Mesothelial cell of epicardium (in vitro differentiated cells): ENCODE data around the gene SLC28A1. TPM values are rescaled to one million over a fixed set of nuclear protein-coding genes. Genes with fewer than 3 reads are reported as not detected.

ENCODE experiments used
- DNase-seq, 2 experiments: peaks; one replicate each; pipeline ENCODE4 v3.0.0; 2021; ENCODE audit warnings: low spot score in 2 of 2; ENCODE audit not compliant: unreplicated experiment in 2 of 2
- H3K27ac Mint-ChIP-seq: 2 replicates; pipeline ENCODE4 v1.8.0; 2021; ENCODE audit warnings: mixed read lengths
- H3K27me3 Mint-ChIP-seq: 2 replicates; pipeline ENCODE4 v1.8.0; 2021; ENCODE audit warnings: low read depth, mixed read lengths
- H3K36me3 Mint-ChIP-seq: 2 replicates; pipeline ENCODE4 v1.8.0; 2021; ENCODE audit warnings: mixed read lengths
- H3K4me1 Mint-ChIP-seq: 2 replicates; pipeline ENCODE4 v1.8.0; 2021; ENCODE audit warnings: mixed read lengths
- H3K4me3 Mint-ChIP-seq: 2 replicates; pipeline ENCODE4 v1.8.0; 2021; ENCODE audit warnings: mild to moderate bottlenecking, moderate library complexity, mixed read lengths
- H3K9me3 Mint-ChIP-seq: 2 replicates; pipeline ENCODE4 v1.8.0; 2021; ENCODE audit warnings: mixed read lengths
- CTCF ChIP-seq: fragments of 200-600 bp; sonication (generic); IDR thresholded peaks from one replicate; pipeline ENCODE4 v1.5.0; 2021; ENCODE audit warnings: antibody characterized with exemption; ENCODE audit not compliant: unreplicated experiment
- total RNA-seq: library from RNA; stranded (reverse); gene quantifications from 3 replicates; pipeline ENCODE4 v1.2.1, GENCODE V29; 2021

SLC28A1 gene
- total RNA-seq, 1 donor from 2014 or later, result 0.20 TPM

- no peak for TF ChIP-seq CTCF
- DNase-seq, result no peak
- Mint-ChIP-seq H3K27ac (no peak overlapping the region), H3K4me3 (no peak overlapping the region), H3K36me3 (no peaks in the 10 kb centered on the region), H3K9me3 (no peaks in the 10 kb centered on the region), H3K4me1 (no peaks in the 10 kb centered on the region), H3K27me3 (no peaks in the 10 kb centered on the region)
These were observed 6.3 kb downstream of the SLC28A1 start for GRCh38 chr15:84890670-84891162.

GRCh38 chr15:84891339-84891738 lies 6.9 kb downstream of the SLC28A1 start:
- no peak for DNase-seq
- Mint-ChIP-seq H3K27ac (no peak overlapping the region), H3K27me3 (no peaks in the 10 kb centered on the region), H3K4me3 (no peak overlapping the region), H3K4me1 (no peaks in the 10 kb centered on the region), H3K9me3 (no peaks in the 10 kb centered on the region), H3K36me3 (no peaks in the 10 kb centered on the region)
- no peak for TF ChIP-seq CTCF

GRCh38 chr15:84892786-84893307 lies 8.4 kb downstream of the SLC28A1 start:
- no peak overlapping the region for H3K4me3 Mint-ChIP-seq
- H3K27ac Mint-ChIP-seq, result no peak overlapping the region
- no peak for DNase-seq
- H3K4me1 Mint-ChIP-seq, result no peaks in the 10 kb centered on the region
- peaks cover 4% of the 10 kb centered on the region for H3K9me3 Mint-ChIP-seq
- TF ChIP-seq CTCF, result no peak
- H3K27me3 Mint-ChIP-seq, result no peaks in the 10 kb centered on the region
- H3K36me3 Mint-ChIP-seq, result no peaks in the 10 kb centered on the region

- H3K36me3 Mint-ChIP-seq, result no peaks in the 10 kb centered on the region
- no peaks in the 10 kb centered on the region for H3K27me3 Mint-ChIP-seq
- TF ChIP-seq CTCF, result no peak
- no peak for DNase-seq
- no peak overlapping the region for H3K4me3 Mint-ChIP-seq
- peaks cover 4% of the 10 kb centered on the region for H3K9me3 Mint-ChIP-seq
- H3K27ac Mint-ChIP-seq, result no peak overlapping the region
- no peaks in the 10 kb centered on the region for H3K4me1 Mint-ChIP-seq
These were observed 9.1 kb downstream of the SLC28A1 start for GRCh38 chr15:84893607-84894006.

- TF ChIP-seq CTCF, result no peak
- no peak overlapping the region for H3K4me3 Mint-ChIP-seq
- peaks cover 4% of the 10 kb centered on the region for H3K9me3 Mint-ChIP-seq
- no peaks in the 10 kb centered on the region for H3K27me3 Mint-ChIP-seq
- no peaks in the 10 kb centered on the region for H3K36me3 Mint-ChIP-seq
- H3K4me1 Mint-ChIP-seq, result no peaks in the 10 kb centered on the region
- no peak overlapping the region for H3K27ac Mint-ChIP-seq
- DNase-seq, result no peak
These were observed 10.4 kb downstream of the SLC28A1 start for GRCh38 chr15:84894736-84895425.
